Adrenal gland (tissue), 12 donors: Measurements from ENCODE around the gene ATRAID. TPM values are rescaled to one million over a fixed set of nuclear protein-coding genes. Genes with fewer than 3 reads are reported as not detected.

ENCODE experiments used
- DNase-seq, 7 donors: peaks; one replicate each; pipeline ENCODE4 v3.0.0-alpha.2; 2019 to 2020
- H3K27ac ChIP-seq, 5 donors: fragments of 200-600 bp; sonication (generic) in 4 of 5; 1 replicate in 3 of 5; 2 replicates in 2 of 5; pipeline versions ENCODE4 v1.5.1 to v1.8.0; 2016 to 2020; ENCODE audit warnings: mild to moderate bottlenecking in 1 of 5
- H3K27me3 ChIP-seq: fragments of 200-600 bp; 2 replicates; pipeline ENCODE4 v1.8.0; 2021
- H3K36me3 ChIP-seq, 2 donors: fragments of 200-600 bp; replicated peaks in 1 of 2; 1 replicate in 1 of 2; 2 replicates in 1 of 2; pipeline versions ENCODE4 v1.5.1 to v1.8.0; 2018 to 2022
- H3K4me1 ChIP-seq, 2 donors: fragments of 200-600 bp; replicated peaks in 1 of 2; 1 replicate in 1 of 2; 2 replicates in 1 of 2; pipeline versions ENCODE4 v1.5.1 to v1.8.0; 2018 to 2021
- H3K4me3 ChIP-seq, 4 donors: fragments of 200-600 bp; sonication (generic) in 3 of 4; one replicate each; pipeline ENCODE4 v1.5.1; 2016 to 2018
- H3K9me3 ChIP-seq, 3 donors: fragments of 200-600 bp; sonication (generic) in 1 of 3; replicated peaks in 1 of 3; 1 replicate in 2 of 3; 2 replicates in 1 of 3; pipeline versions ENCODE4 v1.5.1 to v1.8.0; 2016 to 2021
- POLR2A ChIP-seq, 2 donors: fragments of 450-650 bp; IDR thresholded peaks; one replicate each; pipeline ENCODE4 v1.6.1; 2017; ENCODE audit warnings: antibody characterized with exemption in 2 of 2, mild to moderate bottlenecking in 2 of 2, moderate library complexity in 1 of 2
- WGBS, 4 donors: extraction: QIAGEN DNeasy Blood & Tissue Kit in 2 of 4; methylation state at CpG; one replicate each; pipeline versions ENCODE4 v1.1.5 to v1.1.7; 2013 to 2017; 5-methylcytosine and 5-hydroxymethylcytosine counted together
- intact Hi-C, 2 donors: fragments of 100-400 bp; cut with DNase I; formaldehyde crosslinking; loops; one replicate each; pipeline versions ENCODE4 v1.14.1 to v1.15.0; 2022 to 2023
- polyA plus RNA-seq, 3 donors: library from polyadenylated mRNA; stranded (reverse); fragments of 200-250 nt in 2 of 3; fragments of 350-450 nt in 1 of 3; fragmentation: Illumina TruSeq in 1 of 3; extraction: RNeasy Lipid Tissue Mini Kit (QIAGEN cat#74804) in 1 of 3; gene quantifications; one replicate each; pipeline ENCODE4 v1.2.3, GENCODE V29; 2013 to 2014
- total RNA-seq, 9 donors: library from RNA; depleted of rRNA in 4 of 9; stranded (reverse); fragments of >200 nt in 4 of 9; fragments of 120-200 nt in 1 of 9; fragmentation: NEBNext Ultra II Directional in 1 of 9; extraction: Animal tissue kit (Norgen Biotek cat#: 25700) in 1 of 9; gene quantifications; one replicate each; pipeline versions ENCODE4 v1.1.0 to v1.2.4, GENCODE V29; 2013 to 2023
- TF ChIP-seq, protein P1 (sequence below), 6 experiments: fragments of 450-650 bp in 4 of 6; fragments of 200-600 bp in 2 of 6; sonication (generic) in 1 of 6; IDR thresholded peaks; 1 replicate in 5 of 6; 2 replicates in 1 of 6; pipeline versions ENCODE4 v1.5.1 to v1.8.0; 2016 to 2021; ENCODE audit warnings: antibody characterized with exemption in 6 of 6, mild to moderate bottlenecking in 2 of 6, moderate library complexity in 1 of 6
- donor health status: healthy with polysubstance abuse.
- donor health status: Bipolar disorder and iron deficiency.
- donor health status: DM: yes; HTN: yes; CAD: no.
- donor health status: DM: no; HTN: no; CAD: no.
- donor health status: DM: no; HTN: no; CAD: no.
- donor health status: DM: yes; HTN: yes; CAD: no.

Gene ATRAID
- total and polyA plus RNA-seq, 12 donors, result 124 to 292 (median 169) TPM

DNA sequence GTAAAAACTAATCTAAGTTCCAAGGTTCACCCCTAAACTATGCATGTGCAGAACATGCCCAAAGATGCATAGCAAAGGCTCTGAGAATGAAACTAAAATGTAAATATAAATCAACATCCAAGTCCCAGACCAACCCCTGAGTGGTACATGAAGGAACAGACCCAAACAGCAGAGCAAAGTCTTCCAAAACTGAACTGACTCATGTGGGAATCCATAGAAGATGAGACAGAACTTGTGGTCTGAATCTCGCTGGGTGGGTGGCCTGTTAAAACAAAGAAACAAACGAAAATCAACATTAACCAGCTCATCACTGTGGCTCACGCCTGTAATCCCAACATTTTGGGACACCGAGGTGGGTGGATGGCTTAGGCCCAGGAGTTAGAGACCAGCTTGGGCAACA, 29.5 kb upstream of the ATRAID start:
- DNase-seq, result no peak
- WGBS, 4 donors, result 62 to 81% (median 66%) methylated on average over 4 of the region's 4 CpGs
- Histone ChIP-seq H3K4me3 (no peak overlapping the region), H3K36me3 (no peaks in the 10 kb centered on the region), H3K27ac (peak overlapping the region in 2 of 5 donors; percentile 51 to 68), H3K9me3 (no peaks in the 10 kb centered on the region), H3K27me3 (no peaks in the 10 kb centered on the region), H3K4me1 (peaks cover 0 to 8% of the 10 kb centered on the region in 2 donors)
- TF ChIP-seq POLR2A (IDR thresholded peaks at IDR 0.05), result no peak
- TF ChIP-seq, protein P1, sequence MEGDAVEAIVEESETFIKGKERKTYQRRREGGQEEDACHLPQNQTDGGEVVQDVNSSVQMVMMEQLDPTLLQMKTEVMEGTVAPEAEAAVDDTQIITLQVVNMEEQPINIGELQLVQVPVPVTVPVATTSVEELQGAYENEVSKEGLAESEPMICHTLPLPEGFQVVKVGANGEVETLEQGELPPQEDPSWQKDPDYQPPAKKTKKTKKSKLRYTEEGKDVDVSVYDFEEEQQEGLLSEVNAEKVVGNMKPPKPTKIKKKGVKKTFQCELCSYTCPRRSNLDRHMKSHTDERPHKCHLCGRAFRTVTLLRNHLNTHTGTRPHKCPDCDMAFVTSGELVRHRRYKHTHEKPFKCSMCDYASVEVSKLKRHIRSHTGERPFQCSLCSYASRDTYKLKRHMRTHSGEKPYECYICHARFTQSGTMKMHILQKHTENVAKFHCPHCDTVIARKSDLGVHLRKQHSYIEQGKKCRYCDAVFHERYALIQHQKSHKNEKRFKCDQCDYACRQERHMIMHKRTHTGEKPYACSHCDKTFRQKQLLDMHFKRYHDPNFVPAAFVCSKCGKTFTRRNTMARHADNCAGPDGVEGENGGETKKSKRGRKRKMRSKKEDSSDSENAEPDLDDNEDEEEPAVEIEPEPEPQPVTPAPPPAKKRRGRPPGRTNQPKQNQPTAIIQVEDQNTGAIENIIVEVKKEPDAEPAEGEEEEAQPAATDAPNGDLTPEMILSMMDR (IDR thresholded peaks at IDR 0.05), result no peak
- intact Hi-C loops, result no loop called here

DNA sequence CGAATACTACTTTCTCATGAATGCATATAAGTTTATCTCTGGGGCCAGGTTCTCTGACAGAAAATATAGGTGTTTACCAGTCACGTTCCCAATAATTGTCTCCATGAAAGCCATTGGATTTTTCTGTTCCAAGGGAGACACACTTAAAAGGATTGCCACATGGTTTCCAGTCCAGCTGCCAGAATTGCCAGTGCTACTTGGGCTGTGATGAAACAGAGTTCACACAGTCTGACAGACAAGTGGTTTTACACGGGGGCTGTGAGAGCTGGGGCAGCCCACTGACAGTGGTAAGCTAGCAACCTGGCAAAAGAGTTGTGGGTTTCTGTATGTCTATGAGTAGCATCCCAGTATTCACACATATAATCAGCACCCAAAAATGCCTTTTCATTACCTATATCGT, 27.7 kb upstream of the ATRAID start:
- intact Hi-C loops, result no loop called here
- DNase-seq, result peak in 2 of 7 donors; percentile 19 to 57
- Histone ChIP-seq H3K27me3 (no peaks in the 10 kb centered on the region), H3K36me3 (no peaks in the 10 kb centered on the region), H3K9me3 (no peaks in the 10 kb centered on the region), H3K27ac (peak overlapping the region in 2 of 5 donors; percentile 70 to 85), H3K4me1 (peaks cover 0 to 7% of the 10 kb centered on the region in 2 donors), H3K4me3 (no peak overlapping the region)
- 54 to 71% (median 66%) methylated on average over 4 of the region's 4 CpGs for WGBS, 4 donors
- TF ChIP-seq, protein P1 (IDR thresholded peaks at IDR 0.05), result no peak
- no peak for TF ChIP-seq POLR2A (IDR thresholded peaks at IDR 0.05)

- H3K36me3 ChIP-seq, result no peaks in the 10 kb centered on the region
- peak overlapping the region in 3 of 5 donors; percentile 27 to 85 (median 70) for H3K27ac ChIP-seq
- no peak overlapping the region for H3K4me3 ChIP-seq
- WGBS, 4 donors, result 42 to 48% (median 47%) methylated on average over 6 of the region's 6 CpGs
- TF ChIP-seq POLR2A (IDR thresholded peaks at IDR 0.05), result no peak
- TF ChIP-seq, protein P1 (IDR thresholded peaks at IDR 0.05), result no peak
- H3K4me1 ChIP-seq, result no peaks in the 10 kb centered on the region
- H3K27me3 ChIP-seq, result no peaks in the 10 kb centered on the region
- peak in 5 of 7 donors; percentile 20 to 69 (median 38) for DNase-seq
- intact Hi-C loops, result no loop called here
- H3K9me3 ChIP-seq, result no peaks in the 10 kb centered on the region
Measured at GRCh38 chr2:27185331-27186026, 26.4 kb upstream of the ATRAID start.

GRCh38 chr2:27186613-27187345, 25.1 kb upstream of the ATRAID start:
- 59 to 77% (median 66%) methylated on average over 6 of the region's 6 CpGs for WGBS, 4 donors
- intact Hi-C loops, result no loop called here
- peak overlapping the region in 2 of 5 donors; percentile 30 to 62 for H3K27ac ChIP-seq

More at GRCh38 chr2:27186613-27187345, 25.1 kb upstream of the ATRAID start:
- Histone ChIP-seq H3K9me3 (no peaks in the 10 kb centered on the region), H3K4me1 (no peaks in the 10 kb centered on the region), H3K4me3 (no peak overlapping the region), H3K36me3 (no peaks in the 10 kb centered on the region), H3K27me3 (no peaks in the 10 kb centered on the region)
- DNase-seq, result no peak
- no peak for TF ChIP-seq POLR2A (IDR thresholded peaks at IDR 0.05)
- TF ChIP-seq, protein P1 (IDR thresholded peaks at IDR 0.05), result no peak
